Measurements from ENCODE around the gene DSCAML1.

The DSCAML1 gene

GRCh38 chr11:117734601-117735024, 62.4 kb downstream of the DSCAML1 start:
- in situ Hi-C loops (cut with MboI; ENCODE audit: low sequenced_read_pairs) = no loop called here

DNA sequence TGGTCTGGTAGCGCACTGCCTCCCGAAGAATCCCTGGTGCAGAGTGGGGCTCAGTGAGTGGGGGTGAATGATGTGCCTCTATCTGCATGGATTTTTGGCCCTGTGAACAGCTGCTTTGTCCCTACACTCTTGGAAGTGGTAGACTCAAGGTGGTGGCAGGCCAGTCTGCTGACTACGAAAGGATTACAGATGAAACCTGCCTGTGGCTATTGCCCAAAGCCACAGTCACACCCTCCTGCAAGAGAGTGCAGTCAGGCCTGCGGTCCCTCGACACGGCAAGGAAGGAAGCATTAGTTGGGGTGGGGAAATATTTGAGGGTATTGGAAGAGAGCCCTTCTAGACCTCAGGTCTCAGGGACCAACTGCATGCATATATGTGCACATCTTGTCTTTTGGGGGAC, 63.7 kb downstream of the DSCAML1 start:
- in situ Hi-C loops (cut with MboI; ENCODE audit: low sequenced_read_pairs) = no loop called here

DNA sequence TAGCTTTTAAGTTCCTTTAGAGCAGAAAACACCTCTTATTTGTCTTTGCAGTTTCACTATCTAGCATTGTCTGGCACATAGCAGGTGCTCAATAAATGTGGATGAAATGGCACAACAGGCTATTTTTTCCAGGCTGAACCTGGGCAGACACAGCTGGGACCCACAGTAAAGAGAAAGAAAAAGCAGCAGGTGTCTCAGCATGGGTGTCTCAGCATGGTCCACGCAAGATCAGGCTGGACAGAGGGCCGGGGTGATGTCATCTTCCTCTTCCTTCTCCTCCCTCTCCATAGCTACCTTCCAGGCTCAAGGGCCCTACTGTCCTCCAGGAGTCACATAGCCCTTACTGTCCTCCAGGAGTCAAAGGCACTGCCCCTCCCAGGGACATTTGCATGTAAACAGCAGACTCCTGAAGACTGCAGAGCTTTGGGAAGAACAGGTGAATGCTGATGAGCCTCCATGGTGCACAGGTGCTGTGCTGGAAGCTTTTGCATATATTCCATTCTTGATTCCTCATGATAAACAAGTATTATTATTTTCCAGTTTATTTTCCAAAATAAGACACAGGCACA, 65.2 kb downstream of the DSCAML1 start:
- in situ Hi-C loops (cut with MboI; ENCODE audit: low sequenced_read_pairs) = no loop called here

GRCh38 chr11:117730208-117730800, 66.7 kb downstream of the DSCAML1 start:
- in situ Hi-C loops (cut with MboI; ENCODE audit: low sequenced_read_pairs) = no loop called here

DNA sequence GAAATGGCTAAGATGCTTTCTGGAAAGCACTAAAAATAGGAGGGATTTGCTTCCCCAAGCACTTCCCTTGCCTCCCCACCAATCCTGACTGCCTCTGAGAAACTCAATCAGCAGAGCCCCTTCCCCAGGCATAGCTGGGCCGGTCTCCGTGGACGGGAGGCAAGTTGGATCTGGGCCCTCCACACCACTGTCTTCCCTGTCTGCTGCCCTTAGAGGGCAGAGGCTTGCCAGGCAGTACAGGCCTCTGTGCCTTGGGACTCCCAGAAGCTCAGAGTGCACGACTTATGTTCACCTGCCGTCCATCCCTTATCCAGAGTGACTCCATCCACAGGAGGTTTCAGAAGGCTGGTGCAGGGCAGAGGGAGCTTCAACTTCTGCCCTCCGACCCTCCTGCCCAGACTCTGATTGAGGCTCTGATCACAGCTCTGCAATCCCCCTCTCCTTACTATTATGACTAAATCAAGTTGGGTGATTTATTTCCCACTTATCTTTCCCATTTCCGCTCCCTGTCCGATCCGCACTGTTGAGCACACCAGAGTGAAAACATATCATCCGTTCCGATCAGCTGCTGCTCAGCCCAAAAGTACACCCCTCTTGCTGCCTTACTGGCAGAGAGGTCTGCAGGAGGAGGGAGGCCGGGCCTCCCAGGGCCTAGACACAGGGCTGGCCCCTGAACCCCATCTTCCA, 71.8 kb downstream of the DSCAML1 start:
- in situ Hi-C loops (cut with MboI; ENCODE audit: low sequenced_read_pairs) = no loop called here

GRCh38 chr11:117724621-117725020, 72.4 kb downstream of the DSCAML1 start:
- in situ Hi-C loops (cut with MboI; ENCODE audit: low sequenced_read_pairs) = no loop called here

DNA sequence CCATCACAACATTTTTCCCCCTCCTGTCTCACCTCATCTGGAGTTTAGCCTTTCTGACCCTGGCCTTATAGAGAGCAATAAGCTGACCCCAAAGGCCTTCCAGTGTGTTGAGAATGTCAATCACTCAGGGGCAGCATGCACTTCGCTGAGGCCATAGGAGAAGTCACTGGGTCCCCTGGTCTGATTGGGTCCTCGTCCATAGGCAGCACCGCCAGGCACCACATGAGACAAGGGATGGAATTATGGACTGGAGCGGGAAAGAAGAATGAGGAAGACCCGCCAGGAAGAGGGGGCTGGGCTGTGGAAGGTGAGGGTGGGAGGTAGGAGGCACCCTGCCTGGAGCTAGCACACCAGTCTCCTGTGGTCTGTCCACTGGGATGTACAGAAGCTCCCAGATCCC, 72.9 kb downstream of the DSCAML1 start:
- in situ Hi-C loops (cut with MboI; ENCODE audit: low sequenced_read_pairs) = no loop called here

DNA sequence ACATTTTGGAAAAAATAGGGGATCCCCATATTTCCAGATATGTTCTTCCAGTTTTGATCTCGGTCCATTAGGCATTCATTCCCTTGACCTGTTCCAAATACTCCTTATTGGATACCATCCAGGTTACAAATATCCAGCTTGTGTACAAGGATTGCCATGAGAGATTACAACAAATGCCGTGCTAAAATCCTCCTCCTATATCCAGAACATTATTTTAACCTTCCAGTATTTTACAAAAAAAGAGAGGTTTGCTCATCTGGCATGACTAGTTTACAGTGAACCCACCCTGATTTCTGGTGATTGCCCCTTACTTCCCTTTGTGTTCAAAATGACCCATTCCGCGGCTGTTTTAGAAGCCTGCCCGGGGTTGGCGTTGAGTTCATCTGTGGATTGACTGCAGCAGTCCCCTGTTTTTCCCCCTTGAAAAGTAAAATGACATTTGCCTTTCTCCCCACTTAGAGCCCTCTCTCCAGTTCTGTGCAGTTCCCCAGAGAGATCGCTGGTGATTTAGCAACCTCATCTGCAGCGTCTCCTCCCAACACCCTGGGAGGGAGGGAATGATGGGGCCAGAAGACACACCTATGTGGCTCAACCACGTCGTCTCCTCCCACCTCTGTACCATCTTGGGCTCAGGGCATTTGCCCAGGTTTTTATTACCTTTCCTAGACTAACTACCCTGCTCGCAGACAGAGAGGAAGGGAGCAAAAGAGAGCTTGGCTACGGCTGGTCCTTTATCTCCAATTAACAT, 73.6 kb downstream of the DSCAML1 start:
- in situ Hi-C loops (cut with MboI; ENCODE audit: low sequenced_read_pairs) = no loop called here

DNA sequence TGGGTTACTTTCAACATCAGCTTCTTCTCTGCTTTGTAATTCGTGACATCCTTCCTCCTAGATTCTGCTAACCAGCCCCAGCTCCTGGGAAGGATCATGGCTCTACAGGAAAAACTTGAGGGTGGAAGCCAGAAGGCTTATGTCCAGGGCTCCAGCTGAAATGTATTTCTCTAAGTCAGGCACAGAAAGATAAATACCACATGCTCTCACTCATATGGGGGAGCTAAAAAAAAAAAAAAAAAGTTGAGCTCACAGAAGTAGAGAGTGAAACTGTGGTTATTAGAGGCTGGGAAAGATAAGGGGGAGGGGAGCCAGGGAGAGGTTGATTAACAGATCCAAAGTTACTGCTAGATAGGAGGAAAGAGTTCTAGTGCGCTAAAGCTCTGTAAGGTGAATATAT, 74.9 kb downstream of the DSCAML1 start:
- in situ Hi-C loops (cut with MboI; ENCODE audit: low sequenced_read_pairs) = no loop called here

GRCh38 chr11:117720061-117720511, 76.9 kb downstream of the DSCAML1 start:
- in situ Hi-C loops (cut with MboI; ENCODE audit: low sequenced_read_pairs) = no loop called here

DNA sequence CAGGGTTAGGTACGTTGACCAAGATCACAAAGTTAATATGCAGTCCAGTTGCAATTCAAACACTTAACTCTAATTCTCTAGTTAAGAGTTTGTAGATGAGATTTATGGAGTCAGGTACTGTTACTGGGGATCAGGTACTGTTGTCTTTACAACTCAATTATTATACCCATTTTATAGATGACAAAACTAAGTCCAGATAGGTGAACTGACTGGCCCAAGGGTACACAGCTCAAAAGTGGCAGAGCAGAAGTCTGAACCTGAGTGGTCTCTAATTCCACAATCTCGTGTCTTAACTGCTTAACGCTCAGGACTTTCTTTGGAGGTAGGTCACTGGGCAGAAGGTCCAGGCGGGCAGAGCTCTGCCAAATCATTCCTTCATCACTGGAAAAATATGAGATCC, 77.5 kb downstream of the DSCAML1 start:
- in situ Hi-C loops (cut with MboI; ENCODE audit: low sequenced_read_pairs) = no loop called here

DNA sequence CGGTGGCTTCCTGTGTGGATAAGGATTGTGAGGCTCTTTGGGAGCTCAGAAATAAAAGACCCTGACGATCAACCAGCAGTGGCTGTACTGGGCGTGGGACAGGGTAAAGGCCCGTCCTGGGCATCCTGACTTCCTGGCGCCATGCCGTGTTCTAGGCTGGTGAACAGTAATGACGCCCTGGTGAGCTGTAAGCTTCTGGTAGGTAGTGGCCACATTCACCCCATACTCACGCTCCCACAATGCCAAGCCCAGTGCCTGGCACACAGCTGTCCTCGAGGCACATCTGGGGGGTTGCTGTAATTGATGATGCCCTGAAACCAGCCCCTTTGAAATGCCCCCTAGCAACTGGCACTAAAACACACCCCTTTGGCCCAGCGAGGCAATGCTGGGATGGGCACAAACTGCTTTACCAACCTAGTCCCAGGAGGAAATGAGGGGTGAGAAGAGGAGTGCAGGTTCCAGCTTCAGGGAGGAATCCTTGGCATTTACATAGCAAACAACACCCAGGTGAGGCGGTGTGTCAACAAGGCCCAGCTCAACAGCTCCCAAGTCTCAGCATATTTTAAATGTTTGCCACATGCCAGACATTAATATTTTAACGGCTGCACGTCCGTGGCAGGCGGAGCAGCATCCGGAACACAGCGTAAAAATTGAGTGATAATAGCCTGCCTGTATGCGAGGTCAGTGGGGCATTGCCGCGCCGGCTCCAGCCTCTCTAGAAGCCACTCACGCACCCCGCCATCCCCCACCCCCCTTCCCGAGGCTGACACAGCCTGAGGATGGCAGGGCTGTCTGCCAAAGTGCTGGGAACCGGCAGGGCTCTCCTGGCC, 79.3 kb downstream of the DSCAML1 start:
- in situ Hi-C loops (cut with MboI; ENCODE audit: low sequenced_read_pairs) = no loop called here

GRCh38 chr11:117716521-117717440, 80.2 kb downstream of the DSCAML1 start:
- in situ Hi-C loops (cut with MboI; ENCODE audit: low sequenced_read_pairs) = no loop called here

- in situ Hi-C loops (cut with MboI; ENCODE audit: low sequenced_read_pairs) = no loop called here
Measured at GRCh38 chr11:117715801-117716200, 81.2 kb downstream of the DSCAML1 start.

DNA sequence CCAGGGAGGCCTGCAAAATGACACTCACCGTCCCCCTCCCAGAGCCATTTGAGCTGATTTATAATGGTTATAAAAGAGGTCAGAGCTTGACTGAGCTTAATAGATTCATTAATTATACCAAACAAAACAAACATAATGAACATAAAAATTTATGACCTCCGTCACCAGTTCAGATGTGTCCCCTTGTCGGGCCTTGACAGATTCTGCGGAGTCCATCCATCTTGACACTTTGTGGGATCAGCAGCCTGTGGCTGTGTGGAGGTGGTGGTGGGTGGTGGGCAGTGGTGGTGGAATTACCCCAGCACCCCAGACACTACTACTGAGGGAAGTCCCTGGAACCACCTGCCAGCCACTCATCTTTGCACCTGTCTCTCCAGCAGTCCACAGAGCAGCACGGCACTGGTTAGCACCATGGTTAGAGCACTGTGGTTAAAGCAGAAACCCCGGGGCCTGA, 83.5 kb downstream of the DSCAML1 start:
- in situ Hi-C loops (cut with MboI; ENCODE audit: low sequenced_read_pairs) = no loop called here

GRCh38 chr11:117712530-117712929, 84.5 kb downstream of the DSCAML1 start:
- in situ Hi-C loops (cut with MboI; ENCODE audit: low sequenced_read_pairs) = no loop called here

DNA sequence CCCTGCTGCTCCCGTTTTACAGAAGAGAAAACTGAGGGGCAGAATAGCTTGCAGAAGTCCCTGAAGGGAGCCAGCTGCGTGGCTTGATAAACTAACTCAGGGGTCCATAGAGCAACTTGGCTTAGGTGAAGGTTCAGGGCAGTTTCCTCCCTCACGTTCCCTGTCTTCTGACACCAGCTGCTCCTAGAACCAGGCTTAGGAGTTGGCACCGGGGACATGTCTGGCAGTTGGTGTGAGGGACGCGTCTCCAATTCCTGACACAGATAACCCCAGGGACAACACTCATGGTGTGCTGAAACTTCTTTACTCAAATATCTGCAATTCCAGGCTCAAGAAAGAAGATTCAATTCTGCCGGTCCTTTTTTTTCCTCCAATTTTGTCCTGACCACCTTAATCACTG, 85.7 kb downstream of the DSCAML1 start:
- in situ Hi-C loops (cut with MboI; ENCODE audit: low sequenced_read_pairs) = no loop called here

GRCh38 chr11:117710211-117710610, 86.8 kb downstream of the DSCAML1 start:
- in situ Hi-C loops (cut with MboI; ENCODE audit: low sequenced_read_pairs) = no loop called here

DNA sequence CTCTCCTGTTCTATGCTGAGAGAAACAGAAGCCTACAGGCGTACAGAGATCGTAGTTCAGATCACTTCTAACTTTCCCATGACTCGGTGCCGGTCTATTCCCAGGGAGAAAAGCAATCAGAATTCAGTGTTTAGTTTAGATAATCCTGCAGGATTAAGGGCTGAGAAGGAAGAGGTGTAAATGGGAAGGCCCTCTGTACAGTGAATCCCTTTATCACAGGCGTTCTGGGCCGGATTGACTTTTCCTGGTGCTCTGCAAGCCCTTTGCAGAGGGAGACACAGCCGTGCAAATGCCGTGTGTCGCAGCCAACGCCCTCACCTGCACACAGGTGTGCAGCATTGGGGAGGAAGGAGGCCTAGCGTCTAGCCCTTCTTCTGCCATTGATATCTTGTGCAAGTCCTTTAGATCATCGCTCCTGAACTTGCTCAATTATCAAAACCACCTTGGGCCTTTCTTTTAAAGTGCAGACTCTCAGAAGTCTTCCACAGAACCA, 90.6 kb downstream of the DSCAML1 start:
- in situ Hi-C loops (cut with MboI; ENCODE audit: low sequenced_read_pairs) = no loop called here

DNA sequence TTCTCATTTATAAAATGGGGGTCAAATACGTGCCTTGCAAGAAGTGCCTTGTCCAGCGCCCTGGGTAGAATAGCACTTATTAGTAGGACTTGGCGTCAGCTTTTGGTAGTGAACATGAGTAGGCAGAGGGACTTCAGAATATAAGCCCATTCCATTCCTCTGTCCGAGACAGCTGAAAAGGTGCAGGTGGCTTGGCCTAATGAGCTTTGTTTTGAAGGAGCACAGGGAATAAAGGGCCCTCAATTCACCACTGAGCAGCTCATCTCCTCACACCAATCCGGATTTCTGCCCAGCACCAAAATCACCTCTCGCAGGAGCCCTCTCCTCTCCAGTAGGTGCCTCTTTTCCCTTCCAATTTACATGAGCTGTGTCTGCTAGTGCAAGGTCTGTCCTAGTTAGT, 91.2 kb downstream of the DSCAML1 start:
- in situ Hi-C loops (cut with MboI; ENCODE audit: low sequenced_read_pairs) = no loop called here

Data from HL-60/S4 treated with phorbol 12-myristate 13-acetate at 8.2 ng/mL for 4 days and 3 days (cell line).